Frontal cortex (tissue), 4 donors: ENCODE measurements around the gene SPATC1L. TPM values are rescaled to one million over a fixed set of nuclear protein-coding genes. Genes with fewer than 3 reads are reported as not detected.
"Not testable (repeated sequence)": the region's sequence is repeated elsewhere in the genome, so short reads cannot be mapped to it uniquely, and the experiment has no call there.

Source experiments
- DNase-seq, 2 donors: peaks; one replicate each; pipeline ENCODE4 v3.0.0; 2012; ENCODE audit warnings: low spot score in 2 of 2
- FAIRE-seq: peaks from 2 replicates; lab custom pipeline; 2012; peaks lifted over from hg19 to GRCh38; lab: Jason Lieb, UNC
- total RNA-seq: library from RNA; depleted of rRNA; stranded (reverse); fragments of >200 nt; gene quantifications from one replicate; pipeline ENCODE4 v1.2.3, GENCODE V29; 2014
- donor health status: control.
- donor health status: control.
- donor health status: control.

Gene SPATC1L
- total RNA-seq, 1 donor from 2014 or later, result 4.9 TPM

DNA sequence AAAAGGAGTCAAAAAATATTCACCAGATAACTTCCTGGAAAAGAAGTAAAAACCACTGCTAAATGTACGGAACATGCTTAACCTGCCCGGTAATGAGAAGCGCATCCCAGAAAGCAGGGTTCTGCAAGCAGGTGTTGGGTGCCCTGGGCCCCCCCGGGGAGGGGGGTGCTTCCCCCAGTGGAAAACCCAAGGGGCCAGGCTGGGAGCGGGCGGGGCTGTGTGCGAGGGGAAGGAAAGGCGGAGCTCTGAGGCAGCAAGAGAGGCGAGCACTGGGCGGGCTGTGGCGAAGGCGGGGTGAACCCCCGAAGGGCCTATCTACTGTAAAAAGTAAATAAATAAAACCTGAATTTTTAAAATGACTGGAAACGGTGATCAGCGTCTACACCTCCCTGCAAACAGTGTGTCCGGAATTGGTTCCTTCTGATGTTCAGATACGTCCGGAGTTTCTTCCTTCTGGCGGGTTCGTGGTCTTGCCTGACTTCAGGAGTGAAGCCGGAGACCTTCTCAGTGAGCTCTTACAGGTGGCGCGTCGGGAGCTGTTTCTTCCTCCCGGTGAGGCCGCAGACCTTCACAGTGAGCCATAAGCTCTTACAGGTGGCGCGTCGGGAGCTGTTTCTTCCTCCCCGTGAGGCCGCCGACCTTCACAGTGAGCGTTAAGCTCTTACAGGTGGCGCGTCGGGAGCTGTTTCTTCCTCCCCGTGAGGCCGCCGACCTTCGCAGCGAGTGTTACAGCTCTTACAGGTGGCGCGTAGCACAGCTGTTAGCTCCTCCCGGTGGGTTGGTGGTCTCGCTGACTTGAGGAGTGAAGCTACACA is 42.3 kb downstream of the SPATC1L start:
- DNase-seq, result no peak
- no peak for FAIRE-seq

- not testable (repeated sequence) for FAIRE-seq, DNase-seq
Observed at GRCh38 chr21:46140352-46141003, 43.8 kb downstream of the SPATC1L start.

- no peak for DNase-seq
- FAIRE-seq, result no peak
Observed at GRCh38 chr21:46139686-46140085, 44.6 kb downstream of the SPATC1L start.

- FAIRE-seq (no peak), DNase-seq (no peak)
Observed at GRCh38 chr21:46138383-46138970, 45.8 kb downstream of the SPATC1L start.

- DNase-seq (no peak), FAIRE-seq (no peak)
Observed at GRCh38 chr21:46137908-46138307, 46.4 kb downstream of the SPATC1L start.

DNA sequence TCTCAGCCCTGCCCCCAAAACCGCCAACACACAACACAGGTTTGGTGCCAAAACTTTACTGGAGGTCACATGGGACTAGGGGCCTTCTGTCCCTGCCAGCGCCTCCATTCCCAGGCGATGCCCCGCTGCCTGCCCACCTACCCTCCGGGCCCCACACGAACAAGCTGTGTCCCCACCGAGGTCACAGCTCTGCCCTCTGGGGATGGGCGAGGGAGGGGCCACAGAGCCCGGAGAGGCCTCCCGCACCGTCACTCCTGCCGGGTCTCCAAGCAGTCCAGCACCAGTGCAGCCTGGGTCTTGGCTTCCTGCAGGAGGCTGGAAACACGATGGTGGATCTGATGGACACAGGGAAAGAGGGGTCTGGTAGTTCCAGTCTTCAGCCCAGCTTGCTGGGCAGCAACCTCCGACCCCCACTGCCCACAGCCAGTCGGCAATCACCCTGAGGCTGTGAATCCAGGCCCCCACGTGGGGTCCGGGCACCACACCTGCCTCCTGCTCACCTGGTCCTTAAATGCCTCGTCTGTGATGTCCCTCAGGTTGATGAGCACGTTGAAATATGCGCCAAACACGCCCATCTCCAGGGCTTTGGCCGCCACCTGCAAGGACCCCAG is 47.4 kb downstream of the SPATC1L start:
- no peak for FAIRE-seq
- no peak for DNase-seq

DNA sequence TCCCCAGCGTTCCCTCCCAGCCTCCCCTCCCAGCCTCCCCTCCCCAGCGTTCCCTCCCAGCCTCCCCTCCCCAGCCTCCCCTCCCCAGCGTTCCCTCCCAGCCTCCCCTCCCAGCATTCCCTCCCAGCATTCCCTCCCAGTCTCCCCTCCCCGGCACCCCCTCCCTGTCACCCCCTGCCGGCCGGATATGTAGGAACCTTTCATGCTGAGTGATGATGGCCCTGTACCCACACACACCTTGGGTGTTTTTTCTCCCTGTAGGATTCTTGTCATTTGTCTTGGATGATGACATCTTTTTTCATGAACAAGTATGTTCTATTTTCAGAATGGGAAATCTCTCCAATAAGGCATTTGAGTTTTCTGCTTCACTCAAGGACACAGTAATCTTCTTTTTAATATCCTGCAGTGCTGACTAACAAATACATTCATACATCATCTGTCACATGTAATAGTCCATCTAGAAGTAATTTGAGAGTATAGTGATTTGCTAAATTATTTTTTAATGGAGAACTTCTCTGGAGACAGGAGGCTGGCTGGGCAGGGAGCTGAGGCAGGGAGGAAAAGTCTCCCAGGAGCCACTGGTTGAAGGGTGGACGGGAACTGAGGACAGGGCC is 48.4 kb downstream of the SPATC1L start:
- DNase-seq (no peak), FAIRE-seq (no peak)

DNA sequence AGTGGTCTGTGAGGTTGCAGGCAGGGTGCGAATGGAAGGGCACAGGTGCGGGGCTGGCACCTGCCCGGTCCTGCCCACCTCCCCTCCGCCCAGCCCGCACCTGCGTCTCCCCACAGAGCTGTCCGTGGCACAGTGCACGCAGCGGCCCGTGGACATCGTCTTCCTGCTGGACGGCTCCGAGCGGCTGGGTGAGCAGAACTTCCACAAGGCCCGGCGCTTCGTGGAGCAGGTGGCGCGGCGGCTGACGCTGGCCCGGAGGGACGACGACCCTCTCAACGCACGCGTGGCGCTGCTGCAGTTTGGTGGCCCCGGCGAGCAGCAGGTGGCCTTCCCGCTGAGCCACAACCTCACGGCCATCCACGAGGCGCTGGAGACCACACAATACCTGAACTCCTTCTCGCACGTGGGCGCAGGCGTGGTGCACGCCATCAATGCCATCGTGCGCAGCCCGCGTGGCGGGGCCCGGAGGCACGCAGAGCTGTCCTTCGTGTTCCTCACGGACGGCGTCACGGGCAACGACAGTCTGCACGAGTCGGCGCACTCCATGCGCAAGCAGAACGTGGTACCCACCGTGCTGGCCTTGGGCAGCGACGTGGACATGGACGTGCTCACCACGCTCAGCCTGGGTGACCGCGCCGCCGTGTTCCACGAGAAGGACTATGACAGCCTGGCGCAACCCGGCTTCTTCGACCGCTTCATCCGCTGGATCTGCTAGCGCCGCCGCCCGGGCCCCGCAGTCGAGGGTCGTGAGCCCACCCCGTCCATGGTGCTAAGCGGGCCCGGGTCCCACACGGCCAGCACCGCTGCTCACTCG is 52.2 kb downstream of the SPATC1L start:
- FAIRE-seq (no peak), DNase-seq (no peak)

- DNase-seq (no peak), FAIRE-seq (no peak)
Observed at GRCh38 chr21:46131588-46131837, 52.7 kb downstream of the SPATC1L start.

- no peak for DNase-seq
- no peak for FAIRE-seq
Observed at GRCh38 chr21:46130831-46131587, 53.2 kb downstream of the SPATC1L start.

- FAIRE-seq (no peak), DNase-seq (no peak)
Observed at GRCh38 chr21:46129846-46130651, 54.2 kb downstream of the SPATC1L start.

DNA sequence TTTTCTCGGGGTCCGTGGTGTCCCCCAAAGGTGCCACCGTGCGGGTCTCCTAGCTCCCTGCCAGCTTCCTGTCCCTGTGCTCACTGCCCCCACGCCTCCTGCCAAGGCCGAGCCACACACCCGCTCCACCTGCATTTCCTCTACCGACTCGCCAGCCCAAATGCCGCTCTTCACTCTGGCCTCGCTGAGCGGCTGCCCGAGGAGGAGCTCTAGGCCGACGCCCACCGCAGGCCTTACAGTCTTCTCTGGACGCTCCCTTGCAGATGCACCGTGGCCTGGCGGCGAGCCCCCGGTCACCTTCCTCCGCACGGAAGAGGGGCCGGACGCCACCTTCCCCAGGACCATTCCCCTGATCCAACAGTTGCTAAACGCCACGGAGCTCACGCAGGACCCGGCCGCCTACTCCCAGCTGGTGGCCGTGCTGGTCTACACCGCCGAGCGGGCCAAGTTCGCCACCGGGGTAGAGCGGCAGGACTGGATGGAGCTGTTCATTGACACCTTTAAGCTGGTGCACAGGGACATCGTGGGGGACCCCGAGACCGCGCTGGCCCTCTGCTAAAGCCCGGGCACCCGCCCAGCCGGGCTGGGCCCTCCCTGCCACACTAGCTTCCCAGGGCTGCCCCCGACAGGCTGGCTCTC is 55.2 kb downstream of the SPATC1L start:
- DNase-seq, result no peak
- FAIRE-seq, result no peak

- no peak for DNase-seq
Observed at GRCh38 chr21:46128106-46128932, 55.9 kb downstream of the SPATC1L start.

DNA sequence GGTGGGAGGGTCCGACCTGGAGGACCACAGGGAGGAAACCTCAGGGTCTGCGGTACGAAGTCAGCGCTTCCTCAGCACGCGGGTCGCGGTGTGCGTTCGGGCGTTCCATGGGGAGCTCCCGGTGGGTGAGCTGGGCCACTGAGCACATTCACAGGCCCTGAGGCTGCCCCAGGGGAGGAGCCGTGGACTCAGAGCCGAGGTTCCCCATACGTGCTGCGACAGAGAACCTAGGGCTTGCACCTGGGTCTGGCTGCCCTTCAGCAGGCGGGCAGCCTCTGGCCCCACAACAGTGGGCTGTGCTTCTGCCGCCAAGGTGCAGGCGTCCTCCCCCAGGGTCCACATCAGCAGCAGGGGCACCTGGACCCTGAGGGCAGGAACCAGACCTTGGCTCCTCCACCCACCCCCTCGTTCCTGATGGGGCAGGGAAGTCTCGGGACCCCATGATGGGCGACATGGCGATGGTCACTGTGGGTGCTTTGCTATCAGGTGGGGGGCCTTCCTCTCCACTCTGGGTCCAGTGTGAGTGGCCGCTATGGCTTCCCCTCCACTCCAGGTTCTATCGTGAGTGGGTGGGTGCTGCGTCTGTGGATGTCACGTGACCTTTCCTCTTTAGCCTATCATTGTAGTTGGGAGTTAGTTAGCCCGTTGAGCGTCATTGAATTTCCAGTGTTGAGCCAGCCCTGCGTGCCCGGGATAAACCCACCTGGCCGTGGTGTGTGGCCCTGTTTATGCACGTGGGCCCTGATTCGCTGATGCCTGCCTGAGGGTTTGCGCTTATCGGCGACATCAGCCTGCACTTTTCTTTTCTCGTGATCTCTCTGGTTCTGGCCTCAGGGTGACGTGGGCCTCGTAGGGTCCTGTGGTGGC is 56.8 kb downstream of the SPATC1L start:
- FAIRE-seq, result no peak
- DNase-seq, result no peak

More at GRCh38 chr21:46128106-46128932, 55.9 kb downstream of the SPATC1L start:
- no peak for FAIRE-seq

GRCh38 chr21:46126309-46127238 is 57.7 kb downstream of the SPATC1L start:
- DNase-seq, result no peak

More at GRCh38 chr21:46126309-46127238, 57.7 kb downstream of the SPATC1L start:
- no peak for FAIRE-seq
